GM18526 (cell line): ENCODE data around the gene KIF19.

ENCODE experiments used
- POLR2A ChIP-seq: IDR thresholded peaks from 3 replicates; pipeline ENCODE4 v1.6.1; 2011; ENCODE audit not compliant: insufficient read length; ENCODE audit errors: extremely low read depth

KIF19 gene

DNA sequence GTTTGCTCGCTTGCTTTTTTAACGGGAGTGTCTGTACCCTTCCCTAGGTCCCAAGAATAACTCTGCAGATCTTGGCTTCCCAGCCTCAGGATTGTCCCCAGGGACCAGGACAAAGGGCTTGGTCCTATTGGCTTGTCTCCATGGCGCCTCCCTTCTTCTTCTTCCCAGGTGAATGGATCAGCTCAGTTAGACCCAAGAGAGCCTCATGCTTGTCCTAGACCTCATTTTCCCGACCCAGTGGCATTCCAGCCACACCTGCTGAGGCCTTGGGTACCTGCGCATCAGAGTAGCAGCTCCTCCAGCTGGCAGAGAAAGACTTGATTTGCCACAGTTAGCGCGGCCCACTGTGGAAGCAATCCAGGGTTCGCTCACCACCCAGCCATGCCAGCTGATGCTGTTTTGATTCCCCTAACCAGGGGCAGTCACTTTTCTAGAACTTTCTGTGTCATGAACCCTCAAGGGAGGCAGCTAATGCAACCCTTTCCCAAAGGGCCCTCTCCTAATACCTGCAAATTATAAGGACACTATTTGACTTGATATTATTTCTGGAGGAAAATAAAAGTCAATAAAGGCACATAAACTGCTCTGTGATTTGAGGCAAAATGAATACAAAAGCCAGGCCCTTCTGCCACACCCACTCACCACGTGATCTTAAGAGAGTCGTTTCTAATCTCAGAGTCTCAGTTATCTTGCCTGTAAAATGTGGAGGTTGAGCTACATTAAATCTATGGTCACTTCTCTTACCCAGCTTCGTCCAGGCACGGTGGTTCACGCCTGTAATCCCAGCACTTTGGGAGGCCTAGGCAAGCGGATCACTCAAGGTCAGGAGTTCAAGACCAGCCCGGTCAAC is 55.2 kb downstream of the KIF19 start:
- TF ChIP-seq POLR2A, result no peak

DNA sequence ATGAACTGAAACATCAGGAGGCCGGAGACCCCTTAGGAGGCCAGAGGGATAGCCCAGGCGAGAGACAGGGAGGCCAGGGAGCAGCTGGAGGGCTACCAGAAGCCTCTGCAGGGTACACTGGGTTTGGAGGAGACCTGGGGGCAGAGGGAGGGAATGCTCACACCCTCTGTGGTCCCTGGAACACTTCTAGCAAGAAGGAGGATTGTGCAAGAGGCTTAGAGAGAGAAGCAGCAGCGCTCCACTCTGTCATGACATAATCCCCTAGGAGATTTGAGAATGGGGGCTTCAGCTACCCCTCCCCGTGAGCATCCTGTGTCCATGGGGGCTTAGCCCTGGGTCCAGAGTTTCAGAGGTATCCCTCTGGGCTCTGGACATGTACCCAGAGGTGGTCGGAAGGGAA is 57.1 kb downstream of the KIF19 start:
- no peak for TF ChIP-seq POLR2A

DNA sequence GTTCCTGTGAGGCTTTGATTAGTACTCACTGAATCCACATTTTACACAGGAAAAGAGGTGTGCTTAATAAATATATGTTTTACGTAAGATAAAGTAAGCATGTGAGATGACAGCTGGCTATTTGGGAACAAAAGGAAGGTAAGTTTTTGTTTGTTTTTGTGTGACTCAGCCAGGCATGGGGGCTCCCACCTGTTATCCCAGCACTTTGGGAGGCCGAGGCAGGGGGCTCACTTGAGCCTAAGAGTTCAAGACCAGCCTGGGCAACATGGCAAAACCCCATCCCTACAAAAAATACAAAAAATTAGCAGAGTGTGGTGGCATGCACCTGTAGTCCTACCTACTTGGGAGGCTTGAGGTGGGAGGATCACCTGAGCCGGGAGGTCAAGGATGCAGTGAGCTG is 59.2 kb downstream of the KIF19 start:
- TF ChIP-seq POLR2A, result no peak

DNA sequence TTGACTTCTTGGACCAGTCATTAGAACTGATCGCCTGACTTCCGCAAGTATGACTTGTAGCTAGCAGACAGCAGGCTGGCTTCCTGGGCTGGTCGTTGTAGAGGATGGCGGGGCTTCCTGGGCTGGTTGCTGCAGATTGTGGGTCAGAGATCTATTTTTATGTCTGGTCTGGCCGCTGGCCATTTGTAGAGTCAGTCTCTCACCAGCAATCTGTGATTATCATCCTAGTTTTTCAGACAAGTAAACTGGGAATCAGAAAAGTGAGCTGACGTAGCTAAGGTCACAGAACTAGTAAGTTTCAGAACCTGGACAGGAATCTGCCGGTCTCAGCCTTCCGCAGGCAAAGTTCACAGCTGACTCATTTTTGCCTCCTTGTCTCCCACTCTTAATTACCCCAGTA is 60.4 kb downstream of the KIF19 start:
- no peak for TF ChIP-seq POLR2A

DNA sequence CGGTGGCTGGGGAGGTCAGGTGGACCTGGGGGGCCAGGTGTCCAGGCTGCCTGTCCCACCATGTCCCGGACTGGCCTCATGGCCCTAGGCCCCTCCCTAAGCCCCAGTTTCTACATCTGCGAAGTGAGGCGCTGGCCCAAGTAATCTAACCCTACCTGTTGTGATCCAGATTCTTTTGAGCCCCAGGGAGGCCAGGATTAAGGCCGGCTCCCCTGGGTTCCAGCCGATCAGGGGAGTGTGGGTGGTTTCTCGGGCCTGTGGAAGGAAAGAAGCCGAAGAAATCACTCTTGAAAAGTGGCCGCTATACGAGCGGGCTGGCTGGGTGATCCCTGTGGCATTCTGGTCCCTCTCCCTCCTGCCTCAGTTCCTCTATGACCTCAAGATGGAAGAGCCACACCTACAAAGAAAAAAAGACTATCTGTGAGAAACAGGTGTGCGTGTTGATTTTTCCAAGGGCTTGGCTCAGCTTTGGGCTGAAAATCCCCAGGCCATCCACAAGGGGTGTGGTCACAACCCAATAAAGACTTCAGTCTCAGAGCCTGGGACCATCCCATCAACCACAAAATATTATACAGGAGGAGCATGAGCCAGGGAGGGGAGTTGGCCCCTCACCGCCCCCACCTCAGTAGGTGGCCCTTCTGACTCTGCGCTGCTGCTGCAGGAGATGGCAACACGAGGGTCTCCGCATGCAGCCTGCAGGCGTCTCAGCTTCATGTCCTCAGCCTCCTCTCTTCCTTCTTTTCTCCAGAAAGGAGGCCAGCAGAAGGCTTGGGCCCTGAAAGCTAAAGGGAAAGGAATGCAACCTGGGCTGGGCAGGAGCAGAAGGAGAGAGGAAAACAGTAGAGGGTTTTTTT is 61.6 kb downstream of the KIF19 start:
- no peak for TF ChIP-seq POLR2A

DNA sequence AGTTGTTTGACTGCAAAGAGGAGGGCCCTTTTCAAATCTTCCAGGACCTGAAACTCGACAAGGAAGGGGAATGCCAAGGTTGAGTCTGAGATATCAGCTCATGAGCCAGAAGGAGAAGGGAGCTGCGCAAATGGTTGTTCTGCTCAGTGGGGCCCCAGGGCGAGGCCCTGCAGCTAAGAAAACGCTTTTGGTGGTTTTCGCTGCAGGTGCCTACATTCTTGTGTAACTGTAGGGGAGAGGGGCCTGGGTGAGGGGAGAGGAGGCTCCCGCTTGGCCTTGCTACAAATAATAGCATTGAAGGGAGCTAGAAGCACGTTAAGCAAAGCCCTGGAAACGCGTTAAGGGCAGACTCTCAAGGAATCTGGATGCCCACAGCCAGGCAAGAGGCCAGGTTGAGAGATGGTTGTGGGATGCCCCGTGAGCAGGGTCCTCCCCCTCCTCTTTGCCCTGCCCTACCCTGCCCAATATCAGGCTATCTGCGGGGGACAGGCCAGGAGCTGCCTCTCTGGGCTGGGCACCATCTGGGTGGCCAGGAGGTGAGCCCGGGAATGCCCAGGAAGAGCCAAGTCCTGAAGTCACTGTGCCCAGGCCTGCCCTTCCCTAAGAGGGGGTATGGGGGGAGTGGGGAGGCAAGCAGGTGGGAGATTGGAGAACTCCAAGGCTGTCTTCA is 63.2 kb downstream of the KIF19 start:
- TF ChIP-seq POLR2A, result no peak

DNA sequence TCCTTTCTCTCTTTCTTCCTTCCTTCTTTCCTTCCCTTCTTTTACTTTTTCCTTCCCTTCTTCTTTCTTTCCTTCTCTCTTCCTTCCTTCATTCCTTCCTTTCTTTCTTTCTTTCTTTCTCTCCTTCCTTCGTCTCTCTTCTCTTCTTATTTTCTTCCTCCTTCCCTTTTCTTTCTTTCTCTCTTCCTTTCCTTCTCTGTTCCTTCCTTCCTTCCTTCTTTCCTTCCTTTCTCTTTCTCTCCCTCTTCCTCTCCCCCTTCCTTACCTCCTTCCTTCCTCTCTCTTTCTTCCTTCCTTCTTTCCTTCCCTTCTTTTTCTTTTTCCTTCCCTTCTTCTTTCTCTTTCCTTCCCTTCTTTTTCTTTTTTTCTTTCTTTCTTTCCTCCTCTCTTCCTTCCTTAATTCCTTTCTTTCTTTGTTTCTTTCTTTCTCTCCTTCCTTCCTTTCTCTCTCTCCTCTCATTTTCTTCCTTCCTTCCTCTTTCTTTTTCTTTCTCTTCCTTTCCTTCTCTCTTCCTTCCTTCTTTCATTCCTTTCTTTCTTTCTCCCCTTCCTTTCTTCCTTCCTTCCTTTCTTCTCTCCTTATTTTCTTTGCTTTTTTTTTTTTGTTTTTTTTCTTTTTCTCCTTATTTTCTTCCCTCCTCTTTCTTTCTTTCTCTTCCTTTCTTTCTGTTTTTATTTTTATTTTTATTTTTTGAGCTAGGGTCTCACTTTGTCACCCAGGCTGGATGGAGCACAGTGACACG is 64.1 kb downstream of the KIF19 start:
- no peak for TF ChIP-seq POLR2A

DNA sequence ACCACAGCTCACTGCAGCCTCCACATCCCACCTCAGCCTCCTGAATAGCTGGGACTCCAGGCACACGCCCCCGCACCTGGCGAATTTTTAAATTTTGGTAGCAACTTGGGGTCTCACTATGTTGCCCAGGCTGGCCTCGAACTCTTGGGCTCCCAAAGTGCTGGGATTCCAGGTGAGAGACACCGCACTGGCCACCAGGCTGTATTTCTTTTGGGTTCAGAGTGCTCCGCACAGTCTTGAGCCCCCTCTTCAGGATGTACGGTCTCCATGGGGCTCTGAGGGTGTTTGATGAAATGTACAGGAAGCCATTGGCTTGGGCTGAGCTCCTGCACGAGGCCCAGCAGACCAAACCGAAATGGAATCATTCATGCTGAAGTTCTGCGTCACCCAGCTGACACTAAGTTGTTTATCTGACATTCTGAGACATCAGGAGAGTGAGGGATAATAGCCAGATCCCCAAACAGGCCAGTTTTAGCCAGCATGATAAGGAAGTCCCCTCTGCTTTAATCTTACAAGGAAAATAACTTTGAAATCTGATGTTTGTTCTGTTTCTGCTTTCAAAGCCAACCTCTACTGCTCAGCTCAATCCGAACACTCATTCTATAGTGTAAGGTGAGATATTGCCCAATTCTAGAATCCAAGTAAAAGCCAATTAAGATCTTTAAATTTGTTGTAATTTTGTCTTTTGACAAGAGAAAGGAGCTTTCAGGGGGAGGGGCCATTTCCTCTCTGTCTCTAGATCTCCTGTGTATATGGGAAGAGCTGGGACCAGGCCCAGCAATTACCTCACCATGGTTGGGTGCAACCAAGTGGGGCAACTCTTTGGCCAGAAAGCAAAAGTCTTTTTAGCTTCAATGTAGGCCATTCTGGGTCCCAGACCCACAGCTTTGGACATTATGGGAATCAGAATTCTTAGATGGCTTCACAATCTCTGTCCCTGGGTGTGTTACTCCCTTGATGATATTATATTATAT is 64.9 kb downstream of the KIF19 start:
- no peak for TF ChIP-seq POLR2A

DNA sequence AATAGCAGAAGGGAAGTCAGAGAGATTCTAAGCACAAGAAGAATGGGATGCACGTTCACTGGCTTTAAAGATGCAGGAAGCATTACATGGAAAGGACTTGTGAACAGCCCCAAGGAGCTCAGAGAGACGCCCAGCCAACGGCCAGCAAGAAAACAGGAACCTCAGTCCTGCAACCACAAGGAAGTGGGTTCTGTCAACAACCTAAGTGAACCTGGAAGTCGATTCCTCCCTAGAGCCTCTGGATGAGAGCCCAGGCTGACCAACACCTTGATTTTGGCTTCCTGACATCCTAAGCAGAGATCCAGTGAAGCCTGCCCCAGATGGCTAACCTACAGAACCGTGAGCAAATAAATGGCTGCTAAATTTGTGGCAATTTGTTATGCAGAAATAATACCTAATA is 65.7 kb downstream of the KIF19 start:
- TF ChIP-seq POLR2A, result no peak

DNA sequence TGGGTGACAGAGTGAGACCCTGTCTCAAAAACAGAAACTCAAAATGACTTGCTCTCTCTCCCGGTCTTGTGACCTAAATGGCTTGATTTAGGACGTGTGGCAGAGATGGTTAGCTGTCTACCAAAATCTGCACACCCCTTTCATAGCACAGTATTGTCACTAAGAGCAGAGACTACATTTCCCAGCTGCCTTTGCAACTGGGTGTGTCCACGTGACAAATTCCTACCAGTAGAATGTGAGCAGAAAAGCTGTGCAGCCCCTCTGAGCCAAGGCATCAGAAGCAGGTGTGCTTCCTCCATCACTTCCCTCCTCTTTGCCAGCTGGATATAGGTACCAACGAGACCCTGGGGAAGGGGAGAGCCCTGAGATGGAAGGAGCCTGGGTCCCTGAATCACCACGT is 66.8 kb downstream of the KIF19 start:
- no peak for TF ChIP-seq POLR2A

DNA sequence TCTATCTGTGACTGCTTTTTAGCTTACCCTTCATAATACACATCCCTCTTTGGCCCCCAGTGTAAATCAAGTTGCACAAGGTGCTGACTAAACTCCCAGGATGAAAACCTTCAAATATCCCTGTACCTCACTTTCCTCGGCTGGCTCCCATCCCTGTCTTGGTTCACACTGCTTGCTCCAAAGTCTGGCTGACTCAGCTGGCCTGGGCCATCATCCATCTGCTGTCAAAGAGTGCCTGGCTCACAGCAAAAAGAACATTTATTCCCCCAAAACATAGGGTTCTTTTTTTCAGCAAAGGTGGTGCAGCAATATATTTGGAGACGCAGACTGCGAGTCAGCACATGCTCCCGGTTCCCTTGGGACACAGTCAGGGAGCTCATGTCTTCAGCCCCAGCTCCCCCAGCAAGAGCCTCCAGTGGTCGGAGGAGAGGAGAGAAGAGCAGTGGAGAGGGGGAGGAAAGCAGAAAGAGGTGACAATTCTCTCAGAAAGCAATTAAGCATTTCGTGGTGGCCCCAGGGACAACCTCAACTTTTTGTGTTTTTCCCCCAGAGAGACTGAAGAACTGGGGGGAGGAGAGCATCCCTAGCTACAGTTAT is 67.4 kb downstream of the KIF19 start:
- TF ChIP-seq POLR2A, result no peak

DNA sequence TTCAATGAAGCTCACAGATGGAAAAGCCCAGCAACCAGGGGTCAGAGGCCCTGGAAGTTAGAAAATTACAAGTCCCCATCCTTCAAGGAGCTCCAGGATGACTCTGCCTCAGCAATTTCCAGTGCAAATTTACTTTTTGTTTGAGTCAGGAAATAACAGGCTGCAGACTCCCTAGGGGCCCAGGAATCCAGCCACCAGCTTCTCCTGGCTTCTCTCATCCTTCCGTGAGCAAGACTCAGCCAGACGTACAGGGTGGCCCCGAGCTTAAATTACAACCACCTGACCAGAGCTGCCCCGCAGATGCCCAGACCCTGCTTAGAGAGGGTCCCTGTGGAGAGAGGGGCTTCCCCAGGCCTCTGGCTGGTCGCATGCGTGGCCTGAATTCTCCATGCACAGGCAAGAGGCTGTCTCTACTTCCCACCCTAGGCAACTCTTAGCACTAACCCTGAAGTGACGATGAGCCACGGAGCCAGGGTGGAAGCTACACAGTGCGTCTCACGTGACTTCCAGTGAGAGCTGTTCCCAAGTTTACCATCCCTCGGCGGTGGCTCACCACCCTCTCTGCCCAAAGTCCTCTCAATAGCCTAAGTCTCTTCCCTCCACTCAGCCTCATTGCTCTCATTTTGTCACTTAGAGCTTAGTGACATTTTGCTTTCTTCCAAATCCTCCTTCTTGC is 68.4 kb downstream of the KIF19 start:
- no peak for TF ChIP-seq POLR2A

DNA sequence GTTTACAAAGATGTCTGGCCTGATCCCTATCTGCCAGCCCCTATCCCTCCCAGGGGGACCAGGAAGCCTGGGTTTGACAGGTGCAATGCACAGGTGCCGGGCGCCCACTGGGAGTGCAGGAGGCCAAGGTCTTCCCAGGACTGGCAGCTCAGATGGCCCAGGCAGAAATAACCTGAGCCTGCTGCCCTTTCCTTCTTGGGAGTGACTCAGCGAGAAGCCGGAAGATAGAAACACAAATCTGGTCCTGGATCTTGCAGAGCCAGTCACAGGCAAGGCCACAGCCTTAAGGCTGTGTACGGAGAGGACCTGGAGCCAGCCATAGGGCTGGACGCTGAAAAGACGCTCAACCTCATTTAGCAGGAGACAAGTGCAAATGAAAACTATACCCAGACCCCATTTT is 69.0 kb downstream of the KIF19 start:
- TF ChIP-seq POLR2A, result no peak
